ENCODE data around the gene SH3RF1.

Gene SH3RF1

DNA sequence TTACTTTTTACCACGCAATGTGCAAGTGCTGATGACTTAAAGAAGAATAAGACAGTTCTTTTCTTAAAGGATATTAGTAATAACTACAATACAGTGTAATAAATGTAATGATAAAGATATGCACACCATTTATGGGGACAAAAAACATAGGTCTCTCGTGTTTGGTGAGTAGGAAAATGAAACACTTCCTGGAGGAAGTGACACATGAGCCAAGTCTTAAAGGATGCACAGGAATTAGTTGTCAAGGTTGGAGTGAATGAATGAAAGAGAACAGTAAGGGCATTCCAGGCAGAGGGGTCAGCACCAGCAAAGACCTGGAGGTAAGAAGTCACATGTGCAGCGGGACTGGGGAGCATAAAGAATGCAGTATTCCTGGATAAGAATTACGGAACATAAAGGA lies 112.7 kb downstream of the SH3RF1 start:
- no peak for DNase-seq

DNA sequence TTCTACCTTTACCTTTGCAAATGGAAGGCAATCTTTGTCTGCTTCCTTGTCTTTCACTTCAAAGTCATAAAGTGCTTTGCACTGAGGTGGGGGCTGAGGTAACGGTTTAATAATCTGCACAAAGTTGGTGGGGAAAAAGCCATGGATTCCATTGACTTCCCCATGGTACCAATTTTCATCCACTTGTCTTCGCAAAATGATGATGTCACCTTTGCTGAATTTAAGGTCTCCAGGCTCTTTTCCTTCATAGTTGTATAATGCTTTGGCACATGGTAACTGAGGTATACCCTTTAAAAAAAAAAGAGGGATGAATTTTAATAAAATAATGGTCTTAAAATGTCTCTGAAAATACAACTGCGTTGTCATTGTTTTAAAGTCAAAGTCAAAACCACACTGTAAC lies 114.4 kb downstream of the SH3RF1 start:
- DNase-seq = no peak

DNA sequence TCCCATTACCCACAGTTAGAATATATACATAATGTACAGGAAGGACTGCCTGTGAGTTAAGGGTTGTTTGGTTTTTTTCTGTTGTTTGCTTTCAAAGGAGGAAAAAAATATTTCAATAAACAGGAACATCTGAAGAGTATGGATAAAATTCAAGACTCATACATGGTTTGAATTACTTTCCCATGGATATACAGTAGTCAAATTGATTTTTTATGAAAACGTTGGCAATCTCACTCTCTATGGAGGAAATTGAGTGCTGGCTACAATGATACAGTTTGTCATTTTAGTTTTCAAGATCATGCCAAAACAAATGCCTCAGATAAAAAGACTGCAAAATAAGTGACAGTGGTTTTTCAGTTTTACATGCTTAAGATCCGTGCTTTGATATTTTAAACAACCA lies 116.6 kb downstream of the SH3RF1 start:
- no peak for DNase-seq

DNA sequence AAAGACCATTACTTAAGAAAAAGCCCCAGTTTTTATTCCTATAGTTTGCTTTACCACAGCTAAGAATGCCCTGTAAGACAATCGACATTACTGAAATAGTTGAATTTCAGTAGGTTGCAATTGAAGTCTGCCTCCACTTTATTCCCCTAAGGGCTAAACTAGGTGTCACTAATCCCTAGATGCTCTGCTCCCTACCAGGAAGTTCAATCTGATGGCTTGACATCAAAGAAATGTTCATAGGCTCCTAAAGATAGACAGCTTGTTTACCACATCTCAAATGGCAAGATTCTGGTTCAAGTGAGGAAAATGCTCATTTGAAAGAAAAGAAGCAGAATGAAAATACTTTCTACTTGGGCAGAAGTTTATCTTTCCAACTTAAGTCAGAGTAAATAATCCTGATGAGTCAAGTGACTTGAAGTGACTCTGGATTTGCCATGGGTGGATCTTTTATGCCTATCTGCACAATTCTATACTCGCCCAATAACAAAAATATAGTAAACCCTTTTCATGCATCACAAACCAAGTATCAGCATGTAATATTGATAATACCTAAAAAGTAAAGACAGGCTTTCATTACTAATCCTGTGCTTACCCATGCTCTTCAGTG lies 117.2 kb downstream of the SH3RF1 start:
- DNase-seq = no peak

DNA sequence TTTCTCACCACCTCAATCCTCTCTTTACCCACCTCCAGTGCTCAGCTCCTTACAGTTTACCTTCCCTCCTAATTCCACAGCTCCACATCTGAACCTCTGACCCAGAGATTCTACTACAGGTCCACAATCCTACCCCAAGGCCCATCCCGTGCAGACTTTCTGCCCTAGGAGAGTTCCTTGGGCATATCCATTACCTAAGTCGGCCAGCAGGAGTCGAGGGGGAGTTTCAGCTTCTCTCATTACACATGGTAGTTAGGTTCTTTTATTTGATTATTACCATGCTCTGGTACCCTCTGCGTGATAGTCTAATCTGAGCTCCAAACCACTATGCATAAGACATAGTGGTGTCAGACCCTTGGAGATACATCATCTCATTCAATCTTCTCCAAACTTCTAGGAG lies 117.9 kb downstream of the SH3RF1 start:
- no peak for DNase-seq

DNA sequence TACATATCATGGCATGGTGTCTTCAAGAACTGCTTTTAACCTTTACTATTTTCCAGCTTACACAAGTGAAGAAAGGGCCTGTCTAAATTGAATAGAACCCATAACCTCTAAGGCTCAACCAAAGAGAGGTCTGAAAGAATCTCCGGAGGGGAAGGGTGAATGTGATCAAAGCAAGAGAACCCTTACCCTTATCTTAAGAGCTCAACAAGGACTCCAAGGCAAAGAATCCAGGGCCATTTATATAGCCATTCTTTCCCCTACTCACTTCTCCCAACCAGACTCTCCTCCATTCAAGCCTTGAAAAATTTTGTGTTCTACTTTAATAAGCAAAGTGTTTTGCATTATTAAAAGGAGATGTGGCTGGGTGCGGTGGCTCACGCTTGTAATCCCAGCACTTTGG lies 118.7 kb downstream of the SH3RF1 start:
- no peak for DNase-seq

DNA sequence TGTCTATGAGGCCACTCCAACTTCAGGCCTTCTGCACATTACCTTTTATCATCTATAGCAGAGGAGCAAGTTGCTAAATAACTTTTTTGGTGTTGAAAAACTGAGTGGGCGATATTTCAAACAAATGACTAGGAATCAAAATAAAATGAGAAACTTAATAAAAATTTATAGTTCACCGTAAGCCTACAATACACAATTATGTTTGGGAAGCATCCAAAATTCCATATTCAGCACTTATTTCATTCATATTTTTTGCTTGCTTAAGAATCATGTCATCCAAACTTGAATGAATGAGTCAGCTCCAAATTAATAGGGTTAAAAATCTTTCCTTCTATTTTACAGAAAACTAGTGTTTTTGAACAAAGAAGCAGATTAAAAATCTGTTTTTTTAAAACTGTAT lies 119.1 kb downstream of the SH3RF1 start:
- DNase-seq = no peak

DNA sequence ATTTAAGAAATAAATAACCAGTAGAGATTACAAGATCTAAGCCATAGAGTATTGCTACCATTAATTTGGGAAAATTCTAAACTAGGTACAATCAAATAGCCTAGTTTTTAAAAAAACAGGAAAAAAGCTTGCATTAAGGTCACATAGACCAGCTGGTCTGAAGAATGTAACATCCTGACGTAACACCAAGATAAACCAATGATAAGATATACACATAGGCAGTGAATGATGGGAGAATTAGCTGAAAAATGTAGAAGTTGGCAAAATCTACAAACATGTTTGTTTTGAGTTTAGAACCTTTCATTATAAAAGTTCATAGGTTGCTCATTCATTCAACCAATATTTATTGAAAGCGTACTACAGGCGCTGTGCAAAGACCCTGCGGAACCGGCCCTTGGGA lies 120.0 kb downstream of the SH3RF1 start:
- DNase-seq = no peak

DNA sequence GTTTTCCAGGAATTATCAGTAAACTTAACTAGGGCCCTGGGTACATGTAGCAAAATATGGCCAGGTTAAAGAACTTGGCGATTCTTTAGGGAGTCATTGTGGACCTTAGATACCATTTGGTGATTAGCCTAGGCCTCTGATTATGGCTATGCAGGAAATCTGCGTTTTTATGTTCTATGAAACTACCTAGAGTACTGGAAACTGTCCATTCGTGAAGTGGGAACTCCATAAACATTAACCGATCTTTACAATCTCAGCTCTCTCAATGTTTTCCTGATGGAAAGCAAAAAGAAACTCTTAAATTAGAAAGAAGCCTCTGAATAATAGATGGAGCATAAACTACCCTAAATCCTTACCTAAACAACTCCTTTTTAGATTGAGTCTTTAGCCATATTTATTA lies 121.9 kb downstream of the SH3RF1 start:
- DNase-seq = no peak

DNA sequence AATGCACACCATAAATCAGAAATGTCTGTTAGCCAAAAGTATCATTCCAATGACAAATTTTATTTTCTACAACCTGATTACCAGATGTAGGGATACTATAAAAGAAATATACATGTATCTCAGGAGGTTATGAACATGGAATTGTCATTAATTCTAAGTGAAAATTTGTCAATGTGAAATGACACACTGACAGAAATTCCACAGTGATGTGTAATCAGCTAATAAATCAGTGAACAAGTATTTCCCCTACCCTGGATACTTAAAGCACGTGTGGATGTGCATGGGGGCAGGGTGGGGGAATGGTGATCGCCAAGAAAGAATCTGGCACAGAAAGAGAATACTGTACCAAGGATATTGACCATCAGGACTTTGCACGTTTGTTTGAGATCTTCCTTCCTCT lies 123.6 kb downstream of the SH3RF1 start:
- no peak for DNase-seq

DNA sequence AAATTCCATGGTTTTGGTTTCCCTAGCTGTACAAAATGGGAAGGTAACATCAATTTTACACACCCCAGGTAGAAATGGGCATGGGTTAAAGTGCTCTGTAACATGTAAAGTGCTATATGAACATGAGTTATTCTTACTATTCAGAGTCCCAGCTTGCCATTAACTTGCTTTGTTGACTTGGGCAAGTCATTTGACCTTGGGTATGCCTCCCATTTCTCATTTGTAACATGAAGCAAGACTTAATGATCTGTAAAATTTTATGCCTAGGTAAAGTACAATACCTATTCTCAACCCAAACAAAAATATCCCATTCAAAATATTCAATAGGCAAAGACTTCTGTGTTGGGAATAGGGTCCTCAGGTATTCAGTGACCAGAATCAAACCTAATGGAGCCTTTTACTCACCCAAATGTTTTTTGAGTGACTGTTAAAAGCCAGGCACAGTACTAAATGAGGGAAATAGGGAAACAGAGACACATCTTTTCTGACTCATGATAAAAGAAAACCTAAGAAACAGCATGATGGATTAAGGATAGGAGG lies 126.6 kb downstream of the SH3RF1 start:
- no peak for DNase-seq

DNA sequence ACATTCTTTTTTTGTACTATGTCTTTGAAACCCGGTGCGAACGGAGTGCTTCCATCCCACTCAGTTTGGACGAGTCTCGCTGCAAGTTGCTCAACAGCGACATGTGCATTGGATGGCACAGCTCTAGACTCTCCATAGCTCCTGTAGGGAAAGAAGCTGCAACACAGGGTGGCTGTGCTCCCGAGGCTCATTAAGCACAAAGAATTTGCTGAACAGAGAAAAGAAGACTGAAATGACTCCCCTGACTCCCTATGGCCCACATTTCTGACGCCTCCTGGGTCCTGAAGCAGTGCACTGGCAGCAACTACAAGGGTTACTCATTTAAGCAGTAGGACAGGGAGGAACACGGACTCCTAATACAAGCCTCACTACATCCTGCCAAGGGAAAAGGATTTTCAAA lies 127.4 kb downstream of the SH3RF1 start:
- no peak for DNase-seq

DNA sequence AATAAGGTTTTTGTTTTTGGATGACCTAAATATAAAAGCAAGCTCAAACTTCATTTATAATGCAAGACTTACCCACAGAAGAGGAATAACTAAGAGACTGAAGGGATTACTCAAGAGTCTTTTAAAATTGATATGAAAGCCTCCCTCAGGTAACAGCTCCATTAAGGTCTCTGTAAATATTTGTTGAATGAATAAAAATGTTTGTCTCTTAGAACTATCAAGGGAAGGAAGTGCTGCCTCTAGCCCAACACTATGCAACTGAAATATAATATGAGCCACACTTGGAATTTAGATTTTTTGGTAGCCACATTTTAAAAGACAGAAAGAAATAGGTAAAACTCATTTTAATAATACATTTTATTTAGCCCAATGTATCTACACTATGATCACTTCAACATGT lies 127.8 kb downstream of the SH3RF1 start:
- DNase-seq = no peak

DNA sequence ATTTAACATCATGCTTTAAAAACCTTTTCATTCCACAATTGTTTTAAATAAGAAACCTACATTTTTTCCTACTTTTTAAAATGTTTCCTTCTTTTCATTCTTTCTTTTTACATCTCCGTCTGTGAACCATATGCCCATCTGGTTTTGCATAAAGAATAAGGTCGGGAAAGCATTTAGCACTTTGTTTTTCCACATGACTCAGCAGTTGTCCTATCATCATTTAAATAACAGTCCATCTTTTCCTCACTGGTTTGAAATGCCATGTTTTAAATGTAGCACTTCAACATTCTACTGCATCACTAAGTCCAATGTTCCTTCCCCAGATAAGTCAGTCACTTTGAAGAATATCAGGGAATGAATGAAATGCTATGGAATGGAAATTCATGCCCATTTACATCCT lies 128.4 kb downstream of the SH3RF1 start:
- no peak for DNase-seq

DNA sequence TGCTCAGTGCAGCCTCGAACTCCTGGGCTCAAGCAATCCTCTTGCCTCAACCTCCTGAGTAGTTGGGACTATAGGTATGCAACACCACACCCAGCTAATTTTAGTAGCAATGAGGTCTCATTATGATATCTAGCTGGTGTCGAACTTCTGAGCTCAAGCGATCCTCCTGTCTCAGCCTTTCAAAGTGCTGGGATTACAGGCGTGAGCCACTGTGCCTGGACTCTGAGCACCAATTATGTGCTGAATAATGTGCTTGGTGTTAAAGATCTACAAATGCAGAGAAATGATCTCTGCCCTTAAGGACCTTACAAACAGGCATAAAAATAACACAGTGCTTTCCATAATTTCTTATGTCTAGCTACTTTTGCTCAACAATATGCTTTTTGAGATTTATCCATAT lies 131.7 kb downstream of the SH3RF1 start:
- no peak for DNase-seq

DNA sequence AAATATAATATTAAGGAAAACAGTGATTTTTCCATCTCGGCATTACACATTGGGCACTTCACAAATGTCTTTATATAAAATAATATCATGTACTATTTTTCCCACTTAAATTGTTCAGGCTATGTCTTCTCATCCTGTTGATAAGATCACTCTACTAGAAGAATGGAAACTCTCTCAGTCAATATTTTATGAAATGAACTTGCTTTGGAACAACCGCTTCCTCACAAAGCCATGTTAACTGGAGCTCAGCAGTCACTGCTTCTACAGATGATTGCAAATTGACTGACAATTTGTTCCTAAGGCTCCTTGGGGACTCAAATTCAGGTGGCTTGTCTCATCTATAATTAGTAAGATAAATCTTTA lies 133.2 kb downstream of the SH3RF1 start:
- no peak for DNase-seq

DNA sequence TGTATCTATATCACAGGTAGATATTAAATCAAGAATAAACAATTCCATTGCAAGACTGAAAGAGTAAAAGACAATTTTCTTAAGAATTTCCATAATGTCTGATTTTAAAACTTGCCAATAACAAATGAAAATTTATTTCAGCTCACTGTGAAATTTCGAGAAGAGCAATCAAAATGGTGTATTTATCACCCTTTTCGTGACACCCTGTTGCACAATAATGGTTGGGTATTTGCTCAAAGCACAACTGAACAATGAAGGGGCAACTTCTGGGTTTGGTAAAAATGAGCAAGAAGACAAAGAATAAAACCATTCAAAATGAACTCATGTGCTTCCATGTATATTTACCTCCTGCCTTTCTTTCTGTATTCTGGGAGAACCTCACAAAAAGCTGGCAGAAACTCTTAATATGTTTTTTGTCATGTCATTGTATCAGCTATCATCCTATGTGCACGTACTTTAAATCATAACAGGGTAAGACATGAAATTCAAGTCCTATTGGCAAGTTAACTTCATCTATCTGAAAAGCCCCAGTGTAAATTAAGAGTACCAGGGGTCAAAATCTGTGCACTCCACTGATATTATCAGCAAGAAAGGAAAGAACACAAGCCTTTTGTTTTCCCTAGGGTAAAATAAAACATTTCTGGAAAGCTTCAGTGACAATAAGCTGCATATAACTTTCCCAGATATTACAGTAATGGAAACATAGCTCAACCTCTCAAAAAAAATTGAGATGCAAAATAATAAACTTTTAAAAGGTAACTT lies 133.8 kb downstream of the SH3RF1 start:
- no peak for DNase-seq

DNA sequence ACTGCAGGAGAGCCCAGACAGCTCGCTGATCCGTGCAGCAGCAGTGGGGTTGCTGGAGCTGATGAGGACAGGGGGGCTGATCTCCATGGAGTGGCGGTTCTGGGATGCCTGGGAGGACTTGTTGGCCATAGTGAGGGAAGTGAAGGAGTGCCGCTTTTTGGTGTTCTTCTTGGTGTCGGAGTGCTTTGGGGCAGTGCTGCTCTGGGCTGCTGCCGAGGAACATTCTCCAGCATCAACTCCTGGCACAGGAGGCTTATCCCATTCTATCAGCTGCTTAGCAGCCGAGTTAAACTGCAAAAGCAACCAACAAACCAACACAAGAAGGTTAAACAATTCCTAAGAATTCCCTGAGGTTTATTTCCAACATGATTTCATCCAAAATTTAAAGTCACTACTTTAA lies 134.4 kb downstream of the SH3RF1 start:
- DNase-seq = no peak

DNA sequence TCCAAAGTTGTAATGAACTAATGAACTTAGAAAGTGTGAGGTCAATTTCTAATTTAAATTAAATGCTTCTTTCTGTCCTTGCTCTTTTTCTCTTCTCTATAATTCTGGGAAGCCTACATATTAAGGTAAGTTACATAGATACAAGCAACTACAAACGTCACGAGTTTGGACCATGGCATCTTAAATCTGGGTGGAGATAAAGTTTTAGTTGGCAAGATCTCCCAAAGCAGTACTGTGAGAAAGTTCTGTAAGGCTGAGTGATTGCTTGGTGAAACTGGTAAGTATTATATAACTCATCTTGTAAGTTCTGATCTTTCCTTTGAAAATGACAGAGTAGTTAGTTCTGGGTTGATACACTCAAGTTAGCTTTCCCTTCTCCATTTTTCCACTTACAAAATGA lies 135.0 kb downstream of the SH3RF1 start:
- DNase-seq = no peak

DNA sequence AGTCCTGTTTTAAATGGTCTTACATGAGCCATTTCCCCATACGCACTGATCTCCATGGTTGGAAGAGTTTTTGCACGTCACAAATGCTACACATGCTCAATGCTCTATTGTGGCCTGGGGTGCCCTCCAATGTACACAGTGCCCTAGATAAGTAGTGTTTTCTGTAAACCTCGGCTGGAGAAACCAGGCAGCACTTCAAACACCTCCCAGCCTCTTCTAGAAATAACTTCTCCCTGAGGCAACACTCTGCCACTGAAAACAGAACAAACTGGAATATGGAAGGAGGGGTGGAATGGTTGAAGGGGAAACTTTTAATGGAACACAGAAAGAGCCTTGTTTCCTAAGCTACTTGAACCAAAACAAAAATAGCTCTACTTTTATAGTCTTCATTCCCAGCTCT lies 136.8 kb downstream of the SH3RF1 start:
- DNase-seq = no peak

DNA sequence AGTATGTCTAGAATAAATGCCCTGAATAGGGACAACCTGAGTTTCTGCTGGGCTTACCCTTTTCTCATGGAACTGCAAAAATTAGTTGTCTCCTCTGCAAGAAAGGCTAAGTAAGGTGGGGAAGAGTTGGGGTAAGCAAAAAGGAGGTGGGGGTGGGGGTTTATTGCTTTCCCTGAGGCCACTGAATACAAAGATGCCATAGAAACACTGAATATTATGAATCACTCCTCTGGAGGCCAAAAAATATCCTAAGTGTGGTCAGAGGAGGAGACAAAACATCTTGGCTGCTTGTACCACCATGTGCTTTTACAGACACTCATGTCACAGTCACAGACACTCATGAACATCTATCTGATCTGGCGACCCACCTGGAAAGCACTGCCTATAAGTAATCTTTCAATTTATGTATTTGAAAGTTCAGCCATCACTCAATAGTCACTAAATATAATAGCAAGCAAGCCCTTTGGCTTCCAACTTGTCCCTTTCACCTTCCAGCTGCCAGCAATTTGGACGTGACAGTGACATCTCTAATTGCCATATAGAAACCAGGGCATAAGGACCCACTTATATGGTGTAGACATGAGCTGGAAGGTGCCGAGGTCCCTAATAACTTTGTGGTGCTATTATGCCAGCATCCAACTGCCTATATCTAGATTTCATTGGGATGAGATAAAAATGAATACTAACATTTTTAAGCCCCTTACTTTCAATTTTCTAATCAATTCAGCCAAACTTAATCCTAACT lies 138.0 kb downstream of the SH3RF1 start:
- DNase-seq = no peak

DNA sequence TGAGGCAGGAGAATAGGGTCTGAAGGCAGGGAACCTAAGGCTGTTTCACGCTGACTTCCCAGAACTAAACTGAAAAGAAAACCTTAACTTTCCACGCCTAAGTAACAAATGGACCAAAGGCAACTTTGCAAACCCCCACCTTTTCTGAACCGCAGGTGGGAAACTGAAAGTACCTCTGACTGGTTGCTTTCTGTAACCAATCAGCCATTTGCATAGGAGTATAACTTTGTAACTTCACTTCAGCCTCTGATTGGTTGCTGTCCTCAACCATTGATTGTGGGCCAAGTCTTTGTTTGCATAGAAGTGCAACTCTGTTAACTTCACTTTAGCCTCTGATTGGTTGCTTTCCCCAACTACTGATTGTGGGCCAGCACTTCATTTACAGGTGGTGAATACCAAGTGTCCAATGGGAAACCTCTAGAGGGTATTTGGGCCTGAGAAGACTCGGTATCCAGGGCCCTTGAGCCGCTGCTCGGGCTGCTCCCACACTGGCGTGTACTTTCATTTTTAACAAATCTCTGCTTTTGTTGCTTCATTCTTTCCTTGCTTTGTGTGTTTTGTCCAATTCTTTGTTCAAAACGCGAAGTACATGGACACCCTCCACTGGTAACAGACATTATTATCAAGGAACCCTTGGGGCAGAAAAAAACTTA lies 139.1 kb downstream of the SH3RF1 start:
- no peak for DNase-seq

DNA sequence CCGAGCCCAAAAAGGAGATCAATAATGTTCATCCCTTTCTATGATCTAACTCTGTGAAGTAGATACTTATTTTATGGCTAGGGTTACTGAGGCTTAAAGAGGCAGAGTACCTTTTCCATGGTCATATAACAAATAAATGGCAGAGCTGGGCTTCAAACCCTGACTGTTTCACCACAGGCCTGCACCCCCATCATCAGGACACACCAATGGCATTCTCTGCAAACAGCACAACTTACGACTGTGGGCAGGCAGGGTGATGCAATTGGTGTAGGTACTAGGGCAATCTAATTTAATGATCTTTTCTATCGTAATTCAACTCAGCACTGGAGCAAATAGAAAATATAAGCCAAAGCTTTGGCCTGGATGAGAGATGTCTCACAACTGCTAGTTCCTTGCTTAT lies 141.9 kb downstream of the SH3RF1 start:
- DNase-seq = no peak

DNA sequence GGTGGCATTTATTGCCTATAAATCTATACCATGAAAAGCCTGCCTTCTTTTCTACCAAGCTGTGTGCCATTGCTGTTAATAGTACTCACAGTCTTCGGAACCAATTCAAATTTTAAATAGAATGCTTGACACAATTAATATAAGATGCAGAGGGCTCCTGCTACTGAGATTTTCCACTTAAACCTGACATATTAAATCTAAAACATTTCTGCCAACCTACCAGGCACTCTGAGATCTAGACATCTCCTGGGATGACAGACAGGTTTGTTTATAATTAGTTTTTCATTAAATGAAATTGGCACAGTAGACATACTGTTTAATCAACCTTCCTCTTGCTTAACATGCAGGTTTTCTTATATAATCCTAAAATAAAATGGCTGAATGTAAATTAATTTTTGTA lies 143.4 kb downstream of the SH3RF1 start:
- no peak for DNase-seq
